Stimulated activated CD4-positive, alpha-beta T cell treated with anti-CD3 and anti-CD28 coated beads, TNF-alpha, amount 100 ng/mL, for 4 hours (primary cell): Measurements from ENCODE around the gene PRRX2.

Source experiments
- DNase-seq, 3 experiments: peaks; one replicate each; pipeline ENCODE4 v3.0.0-alpha.2; 2020; ENCODE audit warnings: low read depth in 3 of 3

The PRRX2 gene

GRCh38 chr9:129704807-129705206 is 39.4 kb downstream of the PRRX2 start:
- DNase-seq, result no peak

- DNase-seq, result no peak
These were observed 43.3 kb downstream of the PRRX2 start for GRCh38 chr9:129708793-129709192.

DNA sequence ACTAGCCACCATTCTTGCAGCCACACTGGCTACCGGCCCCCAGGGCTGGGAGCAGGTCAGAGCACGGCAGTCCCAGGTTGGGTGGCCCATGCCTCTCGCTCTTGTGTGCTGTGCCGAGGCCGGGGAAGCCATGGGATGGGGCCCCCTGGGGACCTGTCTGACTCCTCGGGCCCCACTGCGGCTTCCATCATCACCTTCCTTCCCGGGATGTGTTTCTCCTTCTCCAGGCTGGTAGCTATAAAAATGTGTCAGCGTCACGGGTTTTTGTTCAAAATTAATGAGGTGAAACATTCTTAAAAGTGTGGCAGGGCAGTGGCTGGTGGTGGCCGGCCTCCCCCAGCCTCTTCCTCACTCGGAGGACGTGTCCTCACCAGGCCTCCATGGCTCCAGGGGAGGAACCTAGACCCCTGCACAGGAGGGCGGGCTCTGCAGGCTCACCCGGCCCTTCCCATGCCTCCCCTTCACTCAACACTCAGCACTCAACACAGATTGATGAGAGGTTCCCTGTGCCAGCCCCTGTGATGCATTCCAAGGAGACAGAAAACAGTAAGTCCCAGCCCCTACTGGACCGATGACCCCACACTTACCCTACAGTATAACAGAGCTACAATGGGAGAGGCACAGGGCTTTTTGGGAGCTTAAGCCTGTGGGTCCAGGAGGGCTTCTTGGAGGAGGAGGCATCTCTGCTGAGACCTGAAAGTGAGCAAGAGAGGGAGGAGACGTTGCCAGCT is 44.2 kb downstream of the PRRX2 start:
- no peak for DNase-seq

DNA sequence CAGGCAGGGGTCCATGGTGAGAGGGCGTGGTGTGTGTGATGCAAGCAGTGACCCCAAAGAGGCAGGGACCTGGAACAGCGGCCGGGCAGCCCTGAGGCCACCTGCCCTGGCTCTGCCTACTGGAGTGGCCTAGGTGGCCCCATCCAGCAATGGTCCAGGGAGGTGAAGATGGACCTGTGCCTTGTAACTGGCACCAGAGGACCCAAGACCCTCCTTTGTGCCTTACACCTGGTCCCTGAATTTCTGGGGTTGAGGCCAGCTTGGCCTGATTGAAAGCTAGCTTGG is 44.7 kb downstream of the PRRX2 start:
- DNase-seq, result no peak

DNA sequence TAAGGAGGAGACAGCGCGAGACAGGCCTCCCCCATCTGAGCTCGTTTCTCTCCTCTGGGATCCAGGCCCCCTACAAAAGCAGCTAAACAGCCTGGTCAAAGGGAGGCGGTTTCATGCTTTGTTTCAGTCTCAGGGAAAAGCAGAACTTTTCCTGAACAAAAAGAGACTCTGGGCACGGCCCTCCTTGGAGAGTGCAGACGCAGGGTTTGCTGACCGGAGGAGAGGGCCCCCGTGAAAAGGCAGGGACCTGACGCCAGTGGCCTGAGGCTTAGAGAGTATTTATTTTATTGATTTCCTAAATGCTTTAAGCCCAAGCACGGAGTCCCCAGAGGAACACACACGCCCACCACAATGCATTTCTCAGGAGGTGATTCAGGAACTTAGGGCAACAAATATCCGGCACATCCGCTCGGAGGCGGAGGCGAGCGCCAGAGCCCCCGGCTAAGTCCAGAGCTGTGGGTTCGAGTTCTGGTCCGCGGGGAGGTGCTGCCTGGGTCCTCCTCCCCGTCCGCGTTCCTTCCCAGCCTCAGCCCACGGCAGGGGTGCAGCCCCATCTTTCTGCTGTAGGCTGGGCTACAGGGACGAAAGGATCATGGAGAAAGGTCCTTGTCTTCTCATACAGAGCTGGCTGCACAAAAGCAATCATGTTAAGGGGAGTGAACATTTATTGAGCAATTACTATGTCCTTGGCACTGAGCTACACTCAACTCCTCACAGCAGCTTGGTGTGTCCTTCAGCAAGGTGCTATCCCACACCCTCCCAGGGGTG is 47.4 kb downstream of the PRRX2 start:
- no peak for DNase-seq

DNA sequence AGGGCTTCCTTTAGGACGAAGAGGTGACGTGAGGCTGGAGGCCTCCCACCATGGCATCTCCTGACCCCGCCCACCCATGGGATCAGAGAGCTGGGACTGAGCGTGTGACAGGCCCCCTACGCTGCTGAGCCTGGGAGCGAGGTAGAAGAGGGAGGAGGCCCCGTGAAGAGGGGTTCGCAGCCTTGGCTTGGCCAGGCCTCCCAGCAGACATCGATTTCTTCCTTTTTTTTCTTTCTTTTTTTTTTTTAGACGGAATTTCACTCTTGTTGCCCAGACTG is 47.9 kb downstream of the PRRX2 start:
- DNase-seq, result no peak

DNA sequence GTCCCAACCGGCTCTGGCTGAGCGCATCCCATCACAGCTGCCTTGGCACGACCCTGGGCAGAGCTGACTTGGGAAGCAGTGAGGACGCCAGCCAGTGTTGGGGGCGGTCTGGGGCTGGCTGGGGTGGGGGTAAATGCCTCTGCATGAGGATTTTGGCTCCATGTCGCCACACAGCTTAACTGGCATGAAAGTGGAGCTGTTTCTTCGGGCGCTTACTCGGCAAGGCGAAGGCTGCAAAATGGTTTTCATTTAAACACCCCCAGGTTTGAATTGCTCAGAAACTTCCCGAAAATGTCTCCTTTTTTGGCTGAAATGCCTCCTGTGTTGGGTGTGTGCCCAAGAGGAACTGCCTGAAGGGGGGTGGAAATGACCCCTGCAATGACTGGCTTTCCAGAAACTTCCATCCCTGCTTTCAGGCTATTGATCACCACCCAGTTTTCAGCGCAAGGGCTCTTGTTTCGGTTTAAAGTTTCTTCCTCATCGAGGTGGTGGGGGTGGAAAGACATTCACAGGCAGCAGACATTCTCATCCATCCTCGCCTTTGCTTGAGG is 49.1 kb downstream of the PRRX2 start:
- no peak for DNase-seq

DNA sequence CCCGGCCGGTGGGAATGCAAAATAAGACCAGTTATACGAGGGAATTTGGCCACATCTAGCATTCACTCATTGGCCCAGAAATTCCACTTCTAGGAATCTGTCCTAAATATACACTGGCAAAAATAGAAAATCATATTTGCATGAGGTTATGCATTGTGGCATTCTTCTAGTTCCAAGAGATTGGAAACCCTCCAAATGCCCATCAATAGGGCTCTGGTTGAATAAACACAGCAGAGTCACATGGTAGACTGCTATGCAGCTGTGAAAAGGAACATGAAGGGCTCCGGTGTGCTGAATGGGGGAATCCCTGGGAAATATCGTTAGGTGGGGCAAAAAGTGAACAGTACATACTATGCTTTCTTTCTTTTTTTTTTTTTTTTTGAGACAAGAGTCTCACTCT is 50.6 kb downstream of the PRRX2 start:
- DNase-seq, result no peak

DNA sequence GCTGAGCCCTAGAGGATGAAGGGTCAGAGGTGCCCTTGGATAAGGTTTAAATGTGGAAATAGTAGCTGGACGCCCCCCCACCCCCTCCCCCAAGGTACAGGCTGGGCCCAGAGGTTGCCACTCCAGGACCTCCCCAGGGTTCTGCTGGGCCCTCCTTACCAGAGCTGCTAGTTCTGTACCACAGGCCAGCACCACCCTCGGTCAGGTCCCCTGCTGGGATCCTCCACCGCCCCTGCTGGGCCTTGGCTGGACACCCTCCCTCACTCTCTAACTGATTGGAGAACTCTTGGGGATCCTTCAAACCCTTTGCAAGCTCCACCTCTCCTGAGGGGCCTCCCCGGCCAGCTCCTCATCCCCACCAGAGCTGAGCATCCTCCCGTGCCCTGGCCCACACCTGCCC is 52.5 kb downstream of the PRRX2 start:
- no peak for DNase-seq

DNA sequence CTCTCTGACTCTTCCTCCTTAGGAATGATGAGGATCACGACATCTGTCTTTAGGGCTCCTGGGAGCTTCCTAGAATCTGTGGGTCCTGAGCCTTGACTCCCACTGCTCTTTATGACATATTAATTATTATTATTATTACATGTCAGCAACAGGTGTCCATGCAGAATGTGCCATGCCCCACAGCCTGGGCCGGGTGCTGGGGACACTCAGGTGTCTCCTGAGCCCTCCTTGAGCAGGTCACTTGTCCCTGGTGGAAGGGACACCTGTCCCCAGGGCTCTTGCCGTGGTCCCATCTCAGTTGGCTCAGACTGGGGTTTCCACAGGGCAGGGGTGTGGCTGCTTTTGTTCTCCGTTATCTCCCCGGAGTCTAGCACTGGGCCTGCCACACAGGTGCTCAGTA is 53.2 kb downstream of the PRRX2 start:
- DNase-seq, result no peak

- no peak for DNase-seq
These were observed 53.7 kb downstream of the PRRX2 start for GRCh38 chr9:129719135-129719534.

DNA sequence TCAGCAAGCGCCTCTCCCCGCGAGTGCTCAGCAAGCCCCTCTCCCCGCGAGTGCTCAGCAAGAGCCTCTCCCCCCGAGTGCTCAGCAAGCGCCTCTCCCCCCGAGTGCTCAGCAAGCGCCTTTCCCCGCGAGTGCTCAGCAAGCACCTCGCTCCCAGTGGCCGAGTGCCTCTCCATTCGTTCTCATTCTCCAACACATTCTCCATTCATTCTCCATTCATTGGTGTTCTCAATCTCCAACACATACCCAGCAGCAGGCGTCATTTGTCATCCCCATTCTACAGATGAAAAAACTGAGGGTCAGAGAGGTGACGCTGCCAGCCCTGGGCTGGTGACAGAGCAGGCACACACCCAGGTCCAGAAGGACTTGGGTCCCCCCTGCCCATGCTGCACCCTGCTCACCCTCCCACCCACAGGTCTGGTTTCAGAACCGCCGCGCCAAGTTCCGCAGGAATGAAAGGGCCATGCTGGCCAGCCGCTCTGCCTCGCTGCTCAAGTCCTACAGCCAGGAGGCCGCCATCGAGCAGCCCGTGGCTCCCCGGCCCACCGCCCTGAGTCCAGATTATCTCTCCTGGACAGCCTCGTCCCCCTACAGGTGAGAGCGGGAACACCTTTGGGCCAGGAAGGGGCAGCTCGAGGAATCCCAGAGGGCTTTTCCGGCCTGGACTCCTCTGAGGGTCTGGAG is 54.9 kb downstream of the PRRX2 start:
- no peak for DNase-seq

- DNase-seq, result no peak
These were observed 55.6 kb downstream of the PRRX2 start for GRCh38 chr9:129720865-129721545.

- DNase-seq, result no peak
These were observed 57.5 kb downstream of the PRRX2 start for GRCh38 chr9:129722913-129723312.

- no peak for DNase-seq
These were observed 59.2 kb downstream of the PRRX2 start for GRCh38 chr9:129724456-129725190.

- no peak for DNase-seq
These were observed 60.4 kb downstream of the PRRX2 start for GRCh38 chr9:129725795-129726251.

DNA sequence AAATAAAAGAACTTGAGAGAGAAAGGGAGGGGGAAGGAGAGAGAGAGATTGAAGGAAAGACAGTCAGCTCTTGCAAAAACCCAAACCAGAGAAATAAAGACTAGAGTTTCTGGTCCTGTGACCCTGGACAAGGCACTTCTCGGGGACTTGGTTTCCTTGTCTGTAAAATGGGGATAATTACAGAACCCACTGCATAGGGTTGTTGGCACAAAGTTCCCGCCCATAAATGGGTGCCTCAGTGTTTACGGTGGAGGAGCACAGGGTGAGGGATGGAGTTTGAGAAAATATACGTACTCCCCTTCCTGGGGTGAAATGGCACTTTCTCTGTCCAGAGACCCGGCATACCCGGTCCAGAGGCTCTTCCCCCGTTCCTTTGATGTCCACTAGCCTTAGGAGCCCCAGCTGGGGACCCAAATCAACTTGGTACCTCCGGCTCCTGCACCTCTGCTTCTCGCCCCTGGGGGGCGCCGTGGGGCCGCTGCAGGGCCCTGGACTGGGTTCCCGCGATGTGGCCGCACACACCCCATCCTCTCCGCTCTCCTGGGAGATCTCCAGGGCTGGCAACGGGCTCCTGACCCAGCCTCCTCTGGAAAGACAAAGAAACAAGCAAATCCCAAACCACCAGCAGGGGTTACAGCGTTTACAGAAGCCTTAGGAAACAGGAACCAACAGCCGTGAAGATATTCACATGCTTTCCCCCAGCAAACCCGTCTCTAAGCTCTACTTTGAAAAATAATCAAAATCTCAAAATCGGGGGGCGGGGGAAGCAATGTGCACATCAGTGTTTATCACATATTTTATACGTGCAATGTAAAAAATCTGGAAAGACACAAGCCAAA is 61.1 kb downstream of the PRRX2 start:
- peak; percentile 14 to 39 (median 23) for DNase-seq

GRCh38 chr9:129728744-129729143 is 63.3 kb downstream of the PRRX2 start:
- DNase-seq, result no peak

DNA sequence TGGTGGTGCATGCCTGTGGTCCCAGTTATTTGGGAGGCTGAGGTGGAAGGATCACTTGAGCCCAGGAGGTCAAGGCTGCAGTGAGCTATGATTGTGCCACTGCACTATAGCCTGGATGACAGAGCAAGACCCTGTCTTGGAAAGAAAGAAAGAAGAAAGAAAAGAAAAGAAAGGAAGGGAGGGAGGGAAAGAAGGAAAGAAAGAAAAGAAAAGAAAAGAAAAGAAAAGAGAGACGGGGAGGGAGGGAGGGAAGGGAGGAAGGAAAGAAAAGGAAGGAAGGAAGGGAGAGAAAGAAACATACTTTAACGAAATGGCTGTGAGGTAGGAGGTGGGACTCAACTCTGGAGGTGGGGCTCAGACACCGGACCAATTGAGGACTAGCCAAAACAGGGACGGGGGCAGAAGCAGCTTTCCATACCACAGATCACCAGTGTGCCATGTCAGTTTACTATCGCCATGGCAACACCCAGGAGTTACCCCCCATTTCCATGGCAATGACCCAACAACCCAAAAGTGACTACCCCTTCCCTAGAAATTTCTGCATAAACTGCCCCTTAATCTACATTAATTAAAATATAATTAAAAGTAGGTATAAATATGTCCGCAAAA is 66.1 kb downstream of the PRRX2 start:
- no peak for DNase-seq

- no peak for DNase-seq
These were observed 66.7 kb downstream of the PRRX2 start for GRCh38 chr9:129732100-129732499.
